Activated CD4-positive, alpha-beta T cell treated with anti-CD3 and anti-CD28 coated beads for 36 hours (primary cell): ENCODE results near the gene VAMP7. TPM values are rescaled to one million over a fixed set of nuclear protein-coding genes. Genes with fewer than 3 reads are reported as not detected.
"Not testable (repeated sequence)": the region's sequence is repeated elsewhere in the genome, so short reads cannot be mapped to it uniquely, and the experiment has no call there.

Experiments used
- ATAC-seq: fragments of 200-7000 bp; cut with Tn5 transposase; one replicate; pipeline ENCODE4 v1.10.0; 2021; ENCODE audit warnings: mild to moderate bottlenecking, moderate library complexity
- CTCF ChIA-PET: fragments of 350-600 bp; sonication (Branson Sonifier 250); formaldehyde crosslinking; loops from one replicate; lab custom pipeline; 2021; ENCODE audit warnings: antibody characterized with exemption; lab: Charles Lee
- POLR2A ChIA-PET: fragments of 350-600 bp; sonication (Branson Sonifier 250); formaldehyde crosslinking; loops from one replicate; lab custom pipeline; 2021; ENCODE audit warnings: antibody characterized with exemption, inconsistent platforms; lab: Charles Lee
- DNase-seq: peaks from one replicate; pipeline ENCODE4 v3.0.0-alpha.2; 2020
- H3K27ac Mint-ChIP-seq: one replicate; pipeline ENCODE4 v1.8.0; 2021; ENCODE audit warnings: mixed read lengths
- H3K27me3 Mint-ChIP-seq: one replicate; pipeline ENCODE4 v1.8.0; 2021; ENCODE audit warnings: mixed read lengths
- H3K36me3 Mint-ChIP-seq: one replicate; pipeline ENCODE4 v1.8.0; 2021; ENCODE audit warnings: low read depth, mixed read lengths
- H3K4me1 Mint-ChIP-seq: one replicate; pipeline ENCODE4 v1.8.0; 2021; ENCODE audit warnings: mixed read lengths
- H3K4me3 Mint-ChIP-seq: one replicate; pipeline ENCODE4 v1.8.0; 2021; ENCODE audit warnings: mild to moderate bottlenecking, moderate library complexity, mixed read lengths
- H3K9me3 Mint-ChIP-seq: one replicate; pipeline ENCODE4 v1.8.0; 2021; ENCODE audit warnings: low read depth, mixed read lengths
- intact Hi-C, 2 experiments: fragments of 100-400 bp; cut with DNase I in 1 of 2; cut with micrococcal nuclease in 1 of 2; formaldehyde crosslinking; loops; one replicate each; pipeline versions ENCODE4 v1.14.2 to v1.15.1; 2022 to 2024; cut with DNase I, micrococcal nuclease
- total RNA-seq, 2 experiments: library from RNA; stranded (reverse); gene quantifications; one replicate each; pipeline ENCODE4 v1.2.3, GENCODE V29; 2021

Gene VAMP7
- total RNA-seq, 2 experiments from 2014 or later, result 34.9 to 37.2 TPM

GRCh38 chrX:155877288-155877687, 3.9 kb upstream of the VAMP7 start:
- H3K27me3 Mint-ChIP-seq, result peaks cover 9% of the 10 kb centered on the region
- ChIA-PET CTCF (no interaction called here), POLR2A (no interaction called here)
- no peak overlapping the region for H3K4me3 Mint-ChIP-seq
- H3K36me3 Mint-ChIP-seq, result no peaks in the 10 kb centered on the region
- H3K4me1 Mint-ChIP-seq, result peaks cover 11% of the 10 kb centered on the region
- intact Hi-C loops, result no loop called here
- H3K9me3 Mint-ChIP-seq, result no peaks in the 10 kb centered on the region
- ATAC-seq, result no peak
- no peak overlapping the region for H3K27ac Mint-ChIP-seq
- no peak for DNase-seq

GRCh38 chrX:155880586-155881157, 473 bp upstream of the VAMP7 start:
- Mint-ChIP-seq H3K27me3 (peaks cover under 1% of the 10 kb centered on the region), H3K36me3 (peaks cover 5% of the 10 kb centered on the region), H3K9me3 (peaks cover 2% of the 10 kb centered on the region), H3K4me1 (peaks cover 23% of the 10 kb centered on the region), H3K4me3 (peak overlapping the region; percentile 90), H3K27ac (peak overlapping the region; percentile 88)
- intact Hi-C loops, result loop anchor here (1.0 to 5.0 kb wide), 4 partner anchors 618 to 854 kb away; partner anchors contain the start of genes RAB39B (in 2 of the 2), BRCC3 (in 1 of the 2), CMC4 (in 1 of the 2) and FUNDC2 (in 1 of the 2)
- no peak for DNase-seq
- ChIA-PET POLR2A (no interaction called here), CTCF (no interaction called here)
- ATAC-seq, result peak; percentile 11

GRCh38 chrX:155886409-155886808, 5.3 kb downstream of the VAMP7 start:
- Mint-ChIP-seq H3K9me3 (peaks cover 2% of the 10 kb centered on the region), H3K4me1 (peaks cover 32% of the 10 kb centered on the region), H3K4me3 (no peak overlapping the region), H3K27me3 (no peaks in the 10 kb centered on the region), H3K36me3 (peaks cover 13% of the 10 kb centered on the region), H3K27ac (no peak overlapping the region)
- intact Hi-C loops, result no loop called here
- ChIA-PET POLR2A (no interaction called here), CTCF (no interaction called here)
- DNase-seq (no peak), ATAC-seq (no peak)

GRCh38 chrX:155888139-155888538, 7.0 kb downstream of the VAMP7 start:
- no peak for DNase-seq
- Mint-ChIP-seq H3K4me3 (no peak overlapping the region), H3K4me1 (peaks cover 24% of the 10 kb centered on the region), H3K36me3 (peaks cover 17% of the 10 kb centered on the region), H3K27me3 (no peaks in the 10 kb centered on the region), H3K27ac (no peak overlapping the region), H3K9me3 (peaks cover 2% of the 10 kb centered on the region)
- intact Hi-C loops, result no loop called here
- CTCF ChIA-PET, result no interaction called here
- POLR2A ChIA-PET, result no interaction called here
- peak; percentile 39 for ATAC-seq

- CTCF ChIA-PET, result no interaction called here
- Mint-ChIP-seq H3K27ac (no peak overlapping the region), H3K4me1 (peaks cover 23% of the 10 kb centered on the region), H3K27me3 (no peaks in the 10 kb centered on the region), H3K4me3 (no peak overlapping the region), H3K36me3 (peaks cover 21% of the 10 kb centered on the region), H3K9me3 (peaks cover 2% of the 10 kb centered on the region)
- DNase-seq, result no peak
- ATAC-seq, result no peak
- intact Hi-C loops, result no loop called here
- POLR2A ChIA-PET, result no interaction called here
Observed at GRCh38 chrX:155889328-155889727, 8.2 kb downstream of the VAMP7 start.

GRCh38 chrX:155891446-155892210, 10.5 kb downstream of the VAMP7 start:
- ChIA-PET CTCF (no interaction called here), POLR2A (no interaction called here)
- Mint-ChIP-seq H3K4me1 (peaks cover 16% of the 10 kb centered on the region), H3K27ac (no peak overlapping the region), H3K36me3 (peaks cover 26% of the 10 kb centered on the region), H3K4me3 (no peak overlapping the region), H3K9me3 (no peaks in the 10 kb centered on the region), H3K27me3 (no peaks in the 10 kb centered on the region)
- intact Hi-C loops, result no loop called here
- DNase-seq, result no peak
- no peak for ATAC-seq

- no peaks in the 10 kb centered on the region for H3K27me3 Mint-ChIP-seq
- no peak for DNase-seq
- peaks cover 31% of the 10 kb centered on the region for H3K36me3 Mint-ChIP-seq
- POLR2A ChIA-PET, result no interaction called here
- CTCF ChIA-PET, result no interaction called here
- intact Hi-C loops, result no loop called here
- H3K4me3 Mint-ChIP-seq, result no peak overlapping the region
- H3K9me3 Mint-ChIP-seq, result no peaks in the 10 kb centered on the region
- ATAC-seq, result no peak
- H3K4me1 Mint-ChIP-seq, result peaks cover 3% of the 10 kb centered on the region
- no peak overlapping the region for H3K27ac Mint-ChIP-seq
Observed at GRCh38 chrX:155893521-155893920, 12.4 kb downstream of the VAMP7 start.

- Mint-ChIP-seq H3K36me3 (peaks cover 42% of the 10 kb centered on the region), H3K4me3 (no peak overlapping the region), H3K27ac (no peak overlapping the region), H3K9me3 (no peaks in the 10 kb centered on the region), H3K27me3 (no peaks in the 10 kb centered on the region), H3K4me1 (peaks cover 3% of the 10 kb centered on the region)
- CTCF ChIA-PET, result no interaction called here
- ATAC-seq (no peak), DNase-seq (no peak)
- POLR2A ChIA-PET, result no interaction called here
- intact Hi-C loops, result no loop called here
Observed at GRCh38 chrX:155896512-155896911, 15.4 kb downstream of the VAMP7 start.

GRCh38 chrX:155899366-155899765, 18.2 kb downstream of the VAMP7 start:
- ChIA-PET POLR2A (no interaction called here), CTCF (no interaction called here)
- H3K27me3 Mint-ChIP-seq, result no peaks in the 10 kb centered on the region
- peaks cover 3% of the 10 kb centered on the region for H3K4me1 Mint-ChIP-seq
- no peak overlapping the region for H3K4me3 Mint-ChIP-seq
- H3K9me3 Mint-ChIP-seq, result no peaks in the 10 kb centered on the region
- no peak for DNase-seq
- no peak for ATAC-seq
- no peak overlapping the region for H3K27ac Mint-ChIP-seq
- intact Hi-C loops, result no loop called here
- peaks cover 36% of the 10 kb centered on the region for H3K36me3 Mint-ChIP-seq

GRCh38 chrX:155900765-155901164, 19.6 kb downstream of the VAMP7 start:
- CTCF ChIA-PET, result no interaction called here
- no peaks in the 10 kb centered on the region for H3K27me3 Mint-ChIP-seq
- intact Hi-C loops, result no loop called here
- H3K36me3 Mint-ChIP-seq, result peaks cover 37% of the 10 kb centered on the region
- H3K9me3 Mint-ChIP-seq, result no peaks in the 10 kb centered on the region
- POLR2A ChIA-PET, result no interaction called here
- DNase-seq (no peak), ATAC-seq (no peak)
- H3K27ac Mint-ChIP-seq, result no peak overlapping the region
- H3K4me1 Mint-ChIP-seq, result no peaks in the 10 kb centered on the region
- no peak overlapping the region for H3K4me3 Mint-ChIP-seq

- CTCF ChIA-PET, POLR2A ChIA-PET, H3K27me3 Mint-ChIP-seq: not testable (repeated sequence)
Observed at GRCh38 chrX:155907661-155908060, 26.5 kb downstream of the VAMP7 start.

GRCh38 chrX:155923200-155923599, 42.1 kb downstream of the VAMP7 start:
- ATAC-seq (no peak), DNase-seq (no peak)
- H3K27me3 Mint-ChIP-seq, result no peaks in the 10 kb centered on the region
- H3K4me3 Mint-ChIP-seq, result no peak overlapping the region
- H3K9me3 Mint-ChIP-seq, result peaks cover 8% of the 10 kb centered on the region
- H3K36me3 Mint-ChIP-seq, result peaks cover 64% of the 10 kb centered on the region
- H3K4me1 Mint-ChIP-seq, result no peaks in the 10 kb centered on the region
- CTCF ChIA-PET, result no interaction called here
- intact Hi-C loops, result no loop called here
- no peak overlapping the region for H3K27ac Mint-ChIP-seq
- POLR2A ChIA-PET, result no interaction called here

More at GRCh38 chrX:155907661-155908060, 26.5 kb downstream of the VAMP7 start:
- H3K27ac Mint-ChIP-seq, H3K4me3 Mint-ChIP-seq, intact Hi-C loops, DNase-seq, ATAC-seq, H3K4me1 Mint-ChIP-seq: not testable (repeated sequence)
- peaks cover 14% of the 10 kb centered on the region for H3K9me3 Mint-ChIP-seq
- H3K36me3 Mint-ChIP-seq, result peaks cover 63% of the 10 kb centered on the region
